H9 (cell line): Measurements from ENCODE around the gene SYVN1. TPM values are rescaled to one million over a fixed set of nuclear protein-coding genes. Genes with fewer than 3 reads are reported as not detected.

Experiments
- DNase-seq: peaks from one replicate; pipeline ENCODE4 v3.0.0-alpha.2; 2017
- H2AFZ ChIP-seq: one replicate; pipeline ENCODE4 v1.6.1; 2013; ENCODE audit warnings: mild to moderate bottlenecking, low read length, control low read depth, moderate library complexity
- H2AK5ac ChIP-seq: 2 replicates; pipeline ENCODE4 v1.6.1; 2013; ENCODE audit warnings: low read length, control low read depth, mixed read lengths; ENCODE audit not compliant: insufficient read length
- H2BK120ac ChIP-seq: one replicate; pipeline ENCODE4 v1.6.1; 2013; ENCODE audit warnings: low read depth, mild to moderate bottlenecking, low read length, control low read depth, inconsistent platforms; ENCODE audit not compliant: poor library complexity, severe bottlenecking
- H2BK12ac ChIP-seq: 2 replicates; pipeline ENCODE4 v1.6.1; 2013; ENCODE audit warnings: low read length, control low read depth, mixed read lengths, low read depth; ENCODE audit not compliant: insufficient read length
- H2BK15ac ChIP-seq: 2 replicates; pipeline ENCODE4 v1.6.1; 2013; ENCODE audit warnings: low read depth, low read length, control low read depth
- H2BK20ac ChIP-seq: one replicate; pipeline ENCODE4 v1.6.1; 2013; ENCODE audit warnings: low read depth, mild to moderate bottlenecking, low read length, control low read depth, inconsistent platforms; ENCODE audit not compliant: poor library complexity, severe bottlenecking
- H2BK5ac ChIP-seq: 2 replicates; pipeline ENCODE4 v1.6.1; 2013; ENCODE audit warnings: low read length, control low read depth, mixed read lengths; ENCODE audit not compliant: insufficient read length
- H3K14ac ChIP-seq: 2 replicates; pipeline ENCODE4 v1.6.1; 2013; ENCODE audit warnings: low read length, control low read depth; ENCODE audit not compliant: insufficient read depth
- H3K18ac ChIP-seq: 2 replicates; pipeline ENCODE4 v1.6.1; 2013; ENCODE audit warnings: low read depth, mild to moderate bottlenecking, mixed read lengths, low read length, control low read depth; ENCODE audit not compliant: insufficient read length
- H3K23ac ChIP-seq: 2 replicates; pipeline ENCODE4 v1.6.1; 2013; ENCODE audit warnings: low read length, control low read depth, mixed read lengths, low read depth; ENCODE audit not compliant: insufficient read length
- H3K23me2 ChIP-seq: 2 replicates; pipeline ENCODE4 v1.6.1; 2013; ENCODE audit warnings: low read depth, mild to moderate bottlenecking, mixed read lengths, low read length, control low read depth; ENCODE audit not compliant: insufficient read length, poor library complexity, severe bottlenecking
- H3K27ac ChIP-seq: 2 replicates; pipeline ENCODE4 v1.5.1; 2013; ENCODE audit warnings: low read length, control low read depth, mixed read lengths, low read depth; ENCODE audit not compliant: insufficient read length
- H3K27me3 ChIP-seq: 2 replicates; pipeline ENCODE4 v1.6.1; 2013; ENCODE audit warnings: low read length, control low read depth, inconsistent platforms; ENCODE audit not compliant: insufficient read depth
- H3K4ac ChIP-seq: 2 replicates; pipeline ENCODE4 v1.6.1; 2013; ENCODE audit warnings: low read depth, mild to moderate bottlenecking, control low read depth, inconsistent platforms, low read length, moderate library complexity
- H3K4me1 ChIP-seq: 2 replicates; pipeline ENCODE4 v1.6.1; 2013; ENCODE audit warnings: low read length, control low read depth, inconsistent platforms; ENCODE audit not compliant: insufficient read depth
- H3K4me2 ChIP-seq: 2 replicates; pipeline ENCODE4 v1.6.1; 2013; ENCODE audit warnings: low read length, control low read depth, mixed read lengths; ENCODE audit not compliant: insufficient read length, insufficient read depth
- H3K56ac ChIP-seq: 2 replicates; pipeline ENCODE4 v1.6.1; 2013; ENCODE audit warnings: low read depth, mild to moderate bottlenecking, mixed read lengths, low read length, control low read depth; ENCODE audit not compliant: insufficient read length
- H3K79me1 ChIP-seq: 2 replicates; pipeline ENCODE4 v1.6.1; 2013; ENCODE audit warnings: low read depth, mild to moderate bottlenecking, moderate library complexity, low read length, control low read depth, inconsistent platforms; ENCODE audit not compliant: insufficient read depth, poor library complexity, severe bottlenecking
- H3K79me2 ChIP-seq: 2 replicates; pipeline ENCODE4 v1.6.1; 2013; ENCODE audit warnings: low read length, control low read depth, inconsistent platforms; ENCODE audit not compliant: insufficient read depth
- H3K9ac ChIP-seq: 2 replicates; pipeline ENCODE4 v1.6.1; 2013; ENCODE audit warnings: low read length, control low read depth, mixed read lengths; ENCODE audit not compliant: insufficient read length; ENCODE audit errors: extremely low read depth
- H3K9me3 ChIP-seq: one replicate; pipeline ENCODE4 v1.6.1; 2013; ENCODE audit warnings: low read depth, low read length, inconsistent platforms; ENCODE audit not compliant: control insufficient read depth
- H3T11ph ChIP-seq: one replicate; pipeline ENCODE4 v1.6.1; 2013; ENCODE audit warnings: mild to moderate bottlenecking, low read length, control low read depth, inconsistent platforms
- H4K20me1 ChIP-seq: one replicate; pipeline ENCODE4 v1.6.1; 2013; ENCODE audit not compliant: control insufficient read depth, insufficient read length, insufficient read depth
- H4K5ac ChIP-seq: 2 replicates; pipeline ENCODE4 v1.6.1; 2013; ENCODE audit warnings: low read depth, mild to moderate bottlenecking, mixed read lengths, low read length, control low read depth; ENCODE audit not compliant: insufficient read length
- H4K8ac ChIP-seq: replicated peaks from 2 replicates; pipeline ENCODE4 v1.6.1; 2013; ENCODE audit warnings: low read length, control low read depth, mixed read lengths, low read depth; ENCODE audit not compliant: insufficient read length
- H4K91ac ChIP-seq: 2 replicates; pipeline ENCODE4 v1.6.1; 2013; ENCODE audit warnings: low read depth, mild to moderate bottlenecking, moderate library complexity, mixed read lengths, low read length, control low read depth; ENCODE audit not compliant: insufficient read length
- H3K27ac Mint-ChIP-seq, 3 experiments: 2 replicates in 2 of 3; 3 replicates in 1 of 3; pipeline ENCODE4 v1.8.0; 2020 to 2021; ENCODE audit warnings: mixed read lengths in 3 of 3, mild to moderate bottlenecking in 1 of 3, moderate library complexity in 1 of 3
- H3K27me3 Mint-ChIP-seq: 2 replicates; pipeline ENCODE4 v1.8.0; 2021; ENCODE audit warnings: low read depth, mild to moderate bottlenecking, moderate library complexity, mixed read lengths
- H3K36me3 Mint-ChIP-seq, 3 experiments: 2 replicates in 2 of 3; 3 replicates in 1 of 3; pipeline ENCODE4 v1.8.0; 2020 to 2021; ENCODE audit warnings: low read depth in 3 of 3, mixed read lengths in 3 of 3; ENCODE audit not compliant: insufficient read depth in 1 of 3
- H3K4me1 Mint-ChIP-seq, 2 experiments: 2 replicates each; pipeline ENCODE4 v1.8.0; 2020; ENCODE audit warnings: mixed read lengths in 2 of 2
- H3K4me3 Mint-ChIP-seq, 2 experiments: 2 replicates in 1 of 2; 3 replicates in 1 of 2; pipeline ENCODE4 v1.8.0; 2020 to 2021; ENCODE audit warnings: mild to moderate bottlenecking in 2 of 2, mixed read lengths in 2 of 2, moderate library complexity in 1 of 2
- H3K9me3 Mint-ChIP-seq, 2 experiments: 2 replicates in 1 of 2; 3 replicates in 1 of 2; pipeline ENCODE4 v1.8.0; 2020; ENCODE audit warnings: mild to moderate bottlenecking in 2 of 2, mixed read lengths in 2 of 2, moderate library complexity in 1 of 2
- CTCF ChIP-seq: fragments of 200-600 bp; sonication (generic); conservative IDR thresholded peaks from 3 replicates; pipeline ENCODE4 v1.8.0; 2021; ENCODE audit warnings: antibody characterized with exemption, mild to moderate bottlenecking
- WGBS: extraction: QIAGEN DNeasy Blood & Tissue Kit; methylation state at CpG from one replicate; pipeline ENCODE4 v1.1.7; 2013; ENCODE audit warnings: missing lambda C conversion rate, low lambda C conversion rate, mixed read lengths; ENCODE audit not compliant: insufficient read length; ENCODE audit errors: extremely low coverage; 5-methylcytosine and 5-hydroxymethylcytosine counted together
- total RNA-seq: library from RNA; stranded (reverse); gene quantifications from 2 replicates; pipeline ENCODE4 v1.2.1, GENCODE V29; 2021

SYVN1 gene
- total RNA-seq, 1 experiment from 2014 or later: 31.6 TPM

GRCh38 chr11:65087827-65088226 is 46.5 kb downstream of the SYVN1 start:
- H3K4ac ChIP-seq: no peak overlapping the region
- no peaks in the 10 kb centered on the region for H3K79me1 ChIP-seq
- no peak overlapping the region for H3K18ac ChIP-seq
- no peak overlapping the region for H4K8ac ChIP-seq
- Mint-ChIP-seq H3K4me1 (peaks cover 12% of the 10 kb centered on the region in 2 experiments), H3K27ac (no peak overlapping the region), H3K4me3 (no peak overlapping the region), H3K9me3 (no peaks in the 10 kb centered on the region; a peak in 1 of 5 replicates), H3K36me3 (peaks cover 7 to 43% (median 39%) of the 10 kb centered on the region in 3 experiments), H3K27me3 (no peaks in the 10 kb centered on the region)
- no peak overlapping the region for H2AFZ ChIP-seq
- H3K9ac ChIP-seq: no peak overlapping the region
- H2BK20ac ChIP-seq: no peak overlapping the region
- no CpG with 5 or more reads among the region's 15 CpGs for WGBS
- peaks cover 3% of the 10 kb centered on the region for H4K20me1 ChIP-seq
- H3K56ac ChIP-seq: no peak overlapping the region
- H3K4me1 ChIP-seq: no peaks in the 10 kb centered on the region
- TF ChIP-seq CTCF: no peak
- no peak overlapping the region for H4K91ac ChIP-seq
- H2BK120ac ChIP-seq: no peak overlapping the region
- no peak for DNase-seq
- no peak overlapping the region for H3K14ac ChIP-seq
- H3K79me2 ChIP-seq: peaks cover 6% of the 10 kb centered on the region; the same call in 1 of the 2 replicates
- H3K23ac ChIP-seq: no peak overlapping the region
- no peak overlapping the region for H3T11ph ChIP-seq
- H4K5ac ChIP-seq: no peak overlapping the region
- H2BK15ac ChIP-seq: no peak overlapping the region
- H2BK5ac ChIP-seq: no peak overlapping the region
- no peaks in the 10 kb centered on the region for H3K27me3 ChIP-seq
- no peak overlapping the region for H3K4me2 ChIP-seq
- no peaks in the 10 kb centered on the region for H3K9me3 ChIP-seq
- no peak overlapping the region for H2BK12ac ChIP-seq
- H3K23me2 ChIP-seq: peaks cover 12% of the 10 kb centered on the region
- no peak overlapping the region for H3K27ac ChIP-seq
- H2AK5ac ChIP-seq: no peak overlapping the region
